Measurements from ENCODE around the gene ADAMTS2.

DNA sequence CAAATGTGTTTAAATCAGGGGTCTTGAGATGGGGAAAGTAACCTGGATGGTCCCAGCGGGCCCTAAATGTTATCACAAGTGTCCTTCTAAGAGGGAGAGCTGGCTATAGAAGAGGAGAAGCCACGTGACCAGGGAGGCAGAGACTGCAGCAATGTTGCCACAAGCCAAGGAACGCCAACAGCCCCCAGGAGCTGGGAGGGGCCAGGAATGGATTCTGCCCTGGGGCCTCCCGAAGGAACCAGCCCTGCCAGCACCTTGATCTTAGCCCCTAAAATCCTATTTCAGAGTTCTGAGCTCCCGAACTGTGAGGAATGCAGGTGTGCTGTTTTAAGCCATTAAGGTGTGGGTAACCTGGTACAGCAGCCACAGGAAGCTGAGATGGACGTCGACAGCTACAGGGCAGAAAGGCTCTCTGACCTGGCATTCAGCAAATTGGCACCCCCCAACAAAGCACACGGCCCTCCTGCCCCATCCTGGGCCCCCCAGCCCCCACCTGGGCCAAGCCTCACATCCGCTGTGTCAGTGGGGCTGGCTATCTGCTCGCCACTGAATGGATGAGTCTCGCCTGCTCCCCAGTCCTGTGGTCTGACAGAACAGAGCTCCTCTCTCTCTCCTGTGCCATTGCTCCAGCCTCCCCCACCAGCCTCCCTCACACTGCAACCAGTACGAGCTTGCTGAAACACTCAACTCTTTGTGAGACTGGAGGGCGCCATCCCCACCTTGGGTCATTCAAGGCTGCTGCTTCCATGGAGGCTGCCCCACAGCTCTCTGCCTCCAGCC lies 78.8 kb downstream of the ADAMTS2 start:
- TF ChIP-seq CTCF (conservative IDR thresholded peaks at IDR 0.05; ENCODE audit: low read depth, low read length) (no peak), MXI1 (IDR thresholded peaks at IDR 0.05; ENCODE audit: borderline replicate concordance, low read depth, low read length) (no peak), RAD21 (IDR thresholded peaks at IDR 0.05; ENCODE audit: low read length) (no peak)
